K562 (cell line): ENCODE results near the gene TLNRD1. TPM values are rescaled to one million over a fixed set of nuclear protein-coding genes. Genes with fewer than 3 reads are reported as not detected.

ENCODE experiments used
- GTF2E2 ChIP-seq: fragments of 200-800 bp; sonication (Bioruptor generic); IDR thresholded peaks from 2 replicates; pipeline ENCODE4 v1.6.1; 2016; ENCODE audit warnings: missing genetic modification characterization, missing compliant biosample characterization
- NCOR1 ChIP-seq: fragments of 450-650 bp; IDR thresholded peaks from 2 replicates; pipeline ENCODE4 v1.6.1; 2016; ENCODE audit warnings: mild to moderate bottlenecking, moderate library complexity
- SMARCC2 ChIP-seq: fragments of 450-650 bp; IDR thresholded peaks from 2 replicates; pipeline ENCODE4 v1.6.1; 2017; ENCODE audit warnings: antibody characterized with exemption, moderate library complexity, mild to moderate bottlenecking, low read depth
- SREBF2 ChIP-seq: sonication (generic); formaldehyde crosslinking; IDR thresholded peaks from 2 replicates; pipeline ENCODE4 v1.4.0; 2020; ENCODE audit warnings: mild to moderate bottlenecking, missing genetic modification reagents
- ZBED1 ChIP-seq: IDR thresholded peaks from 2 replicates; pipeline ENCODE4 v1.6.1; 2014
- ZNF175 ChIP-seq: fragments of 200-800 bp; sonication (Bioruptor generic); IDR thresholded peaks from 2 replicates; pipeline ENCODE4 v1.6.1; 2016; ENCODE audit warnings: low read depth, mild to moderate bottlenecking, missing genetic modification characterization, missing compliant biosample characterization
- ZNF274 ChIP-seq: IDR thresholded peaks from 2 replicates; pipeline ENCODE4 v1.6.1; 2011; ENCODE audit warnings: low read depth, mild to moderate bottlenecking, low read length, moderate library complexity, borderline replicate concordance
- ZNF436 ChIP-seq: fragments of 250-450, 450-650 bp; sonication (Bioruptor Pico); formaldehyde crosslinking; IDR thresholded peaks from 2 replicates; pipeline ENCODE4 v1.7.0; 2020; ENCODE audit warnings: mild to moderate bottlenecking
- ZNF584 ChIP-seq: fragments of 200-800 bp; sonication (Bioruptor generic); IDR thresholded peaks from 2 replicates; pipeline ENCODE4 v1.6.1; 2016; ENCODE audit warnings: low read depth, mild to moderate bottlenecking, missing genetic modification characterization, missing compliant biosample characterization
- polyA plus RNA-seq, 8 experiments: library from polyadenylated mRNA; depleted of rRNA in 4 of 8; stranded (reverse) in 5 of 8; unstranded in 3 of 8; fragments of >200 nt; fragmentation: Nextera tagmentation in 2 of 8; fragmentation: Illumina TruSeq in 1 of 8; extraction: Ambion mirVana in 2 of 8; extraction: Trizol in 1 of 8; gene quantifications; 2 replicates each; pipeline versions ENCODE4 v1.2.1 to v1.2.3, GENCODE V29; 2011 to 2014; ENCODE audit warnings: inconsistent platforms in 1 of 8, missing spikeins in 1 of 8
- total RNA-seq, 7 experiments: library from RNA; depleted of rRNA in 6 of 7; stranded (reverse); fragments of >200 nt in 6 of 7; fragmentation: Illumina TruSeq in 2 of 7; extraction: Trizol in 2 of 7; gene quantifications; 2 replicates each; pipeline versions ENCODE4 v1.2.1 to v1.2.3, GENCODE V29; 2011 to 2021; ENCODE audit warnings: low replicate concordance in 1 of 7
- TF ChIP-seq, protein P1 (sequence below): sonication (generic); formaldehyde crosslinking; IDR thresholded peaks from 2 replicates; pipeline ENCODE4 v1.8.1; 2023; ENCODE audit warnings: mild to moderate bottlenecking, missing genetic modification reagents
- TF ChIP-seq, protein P2 (sequence below): sonication (generic); formaldehyde crosslinking; IDR thresholded peaks from 2 replicates; pipeline ENCODE4 v1.8.1; 2023; ENCODE audit warnings: mild to moderate bottlenecking, missing genetic modification reagents
- TF ChIP-seq, protein P3 (sequence below): sonication (generic); formaldehyde crosslinking; IDR thresholded peaks from 2 replicates; pipeline ENCODE4 v1.8.1; 2022; ENCODE audit warnings: missing genetic modification reagents
- TF ChIP-seq, protein P4 (sequence below): fragments of 250-450 bp; sonication (Bioruptor Pico); IDR thresholded peaks from 2 replicates; pipeline ENCODE4 v1.9.0; 2021; ENCODE audit warnings: mild to moderate bottlenecking, inconsistent platforms
- TF ChIP-seq, protein P5 (sequence below): fragments of 250-450 bp; sonication (Bioruptor Pico); IDR thresholded peaks from 2 replicates; pipeline ENCODE4 v1.8.0; 2022; ENCODE audit warnings: moderate library complexity, mild to moderate bottlenecking, inconsistent platforms

Gene TLNRD1
- total and polyA plus RNA-seq, 9 of the 15 experiments (the other 6 are each of a cell fraction or from before 2014, with no cell fraction given), result 1.1 to 33.1 (median 5.7) TPM

DNA sequence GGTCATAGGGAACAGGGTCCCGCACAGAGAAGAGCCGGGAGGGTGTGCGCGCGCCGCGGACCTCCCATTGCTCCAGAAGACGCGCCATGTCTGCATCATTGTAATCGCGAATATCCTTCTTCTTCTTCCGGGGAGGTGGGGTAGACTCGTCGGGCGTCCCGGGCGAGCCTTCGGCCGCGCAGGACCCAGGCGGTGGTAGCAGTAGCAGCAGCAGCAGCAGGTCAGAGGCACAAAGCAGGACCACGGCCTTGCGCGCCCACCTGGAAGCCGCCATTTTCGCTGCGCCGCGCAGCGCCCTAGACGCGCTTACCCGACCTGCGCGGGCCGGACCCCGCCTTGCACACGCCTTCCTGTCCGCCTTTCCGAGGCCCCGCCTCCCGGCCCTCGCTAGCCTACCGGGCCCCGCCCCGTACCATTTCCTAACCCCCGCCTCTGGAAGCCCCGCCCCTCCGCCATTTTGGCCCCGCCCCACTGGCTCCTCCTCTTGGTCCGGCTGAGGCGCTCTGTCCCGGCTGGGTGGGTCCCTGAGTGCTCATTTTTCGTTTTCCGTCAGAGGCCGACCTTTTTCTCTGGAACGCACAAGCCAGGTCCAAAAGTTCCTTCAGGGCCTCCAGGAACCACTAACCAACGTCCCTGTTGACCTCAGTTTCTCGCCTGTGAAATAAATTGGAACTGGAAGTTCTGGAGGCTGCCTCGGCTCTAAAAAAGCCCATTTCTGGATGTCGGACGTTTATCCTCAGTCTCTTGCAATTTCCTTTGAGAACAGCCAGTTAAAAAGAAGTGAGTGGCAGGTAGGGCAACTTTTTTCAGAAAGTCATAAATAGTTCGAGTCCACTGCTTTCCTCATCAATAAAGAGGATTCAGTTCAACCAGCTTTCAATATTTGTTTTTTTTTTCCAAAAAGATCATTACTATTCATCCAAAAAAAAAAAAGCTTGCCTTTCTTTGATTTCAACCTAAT lies 10.9 kb upstream of the TLNRD1 start, which contains the start of gene MESD (continued):
- TF ChIP-seq, protein P1, sequence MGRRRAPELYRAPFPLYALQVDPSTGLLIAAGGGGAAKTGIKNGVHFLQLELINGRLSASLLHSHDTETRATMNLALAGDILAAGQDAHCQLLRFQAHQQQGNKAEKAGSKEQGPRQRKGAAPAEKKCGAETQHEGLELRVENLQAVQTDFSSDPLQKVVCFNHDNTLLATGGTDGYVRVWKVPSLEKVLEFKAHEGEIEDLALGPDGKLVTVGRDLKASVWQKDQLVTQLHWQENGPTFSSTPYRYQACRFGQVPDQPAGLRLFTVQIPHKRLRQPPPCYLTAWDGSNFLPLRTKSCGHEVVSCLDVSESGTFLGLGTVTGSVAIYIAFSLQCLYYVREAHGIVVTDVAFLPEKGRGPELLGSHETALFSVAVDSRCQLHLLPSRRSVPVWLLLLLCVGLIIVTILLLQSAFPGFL (CRISPR knock-in tag), result no peak
- TF ChIP-seq SMARCC2, result no peak
- TF ChIP-seq GTF2E2 (tag), result no peak
- no peak for TF ChIP-seq ZBED1
- TF ChIP-seq ZNF274, result no peak
- no peak for TF ChIP-seq NCOR1
- TF ChIP-seq, protein P2, sequence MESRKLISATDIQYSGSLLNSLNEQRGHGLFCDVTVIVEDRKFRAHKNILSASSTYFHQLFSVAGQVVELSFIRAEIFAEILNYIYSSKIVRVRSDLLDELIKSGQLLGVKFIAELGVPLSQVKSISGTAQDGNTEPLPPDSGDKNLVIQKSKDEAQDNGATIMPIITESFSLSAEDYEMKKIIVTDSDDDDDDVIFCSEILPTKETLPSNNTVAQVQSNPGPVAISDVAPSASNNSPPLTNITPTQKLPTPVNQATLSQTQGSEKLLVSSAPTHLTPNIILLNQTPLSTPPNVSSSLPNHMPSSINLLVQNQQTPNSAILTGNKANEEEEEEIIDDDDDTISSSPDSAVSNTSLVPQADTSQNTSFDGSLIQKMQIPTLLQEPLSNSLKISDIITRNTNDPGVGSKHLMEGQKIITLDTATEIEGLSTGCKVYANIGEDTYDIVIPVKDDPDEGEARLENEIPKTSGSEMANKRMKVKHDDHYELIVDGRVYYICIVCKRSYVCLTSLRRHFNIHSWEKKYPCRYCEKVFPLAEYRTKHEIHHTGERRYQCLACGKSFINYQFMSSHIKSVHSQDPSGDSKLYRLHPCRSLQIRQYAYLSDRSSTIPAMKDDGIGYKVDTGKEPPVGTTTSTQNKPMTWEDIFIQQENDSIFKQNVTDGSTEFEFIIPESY (CRISPR knock-in tag), result no peak
- TF ChIP-seq SREBF2 (CRISPR knock-in tag), result no peak
- no peak for TF ChIP-seq ZNF584 (CRISPR knock-in tag)
- TF ChIP-seq, protein P3, sequence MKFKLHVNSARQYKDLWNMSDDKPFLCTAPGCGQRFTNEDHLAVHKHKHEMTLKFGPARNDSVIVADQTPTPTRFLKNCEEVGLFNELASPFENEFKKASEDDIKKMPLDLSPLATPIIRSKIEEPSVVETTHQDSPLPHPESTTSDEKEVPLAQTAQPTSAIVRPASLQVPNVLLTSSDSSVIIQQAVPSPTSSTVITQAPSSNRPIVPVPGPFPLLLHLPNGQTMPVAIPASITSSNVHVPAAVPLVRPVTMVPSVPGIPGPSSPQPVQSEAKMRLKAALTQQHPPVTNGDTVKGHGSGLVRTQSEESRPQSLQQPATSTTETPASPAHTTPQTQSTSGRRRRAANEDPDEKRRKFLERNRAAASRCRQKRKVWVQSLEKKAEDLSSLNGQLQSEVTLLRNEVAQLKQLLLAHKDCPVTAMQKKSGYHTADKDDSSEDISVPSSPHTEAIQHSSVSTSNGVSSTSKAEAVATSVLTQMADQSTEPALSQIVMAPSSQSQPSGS (CRISPR knock-in tag), result no peak
- no peak for TF ChIP-seq ZNF436 (CRISPR knock-in tag)
- TF ChIP-seq, protein P4, sequence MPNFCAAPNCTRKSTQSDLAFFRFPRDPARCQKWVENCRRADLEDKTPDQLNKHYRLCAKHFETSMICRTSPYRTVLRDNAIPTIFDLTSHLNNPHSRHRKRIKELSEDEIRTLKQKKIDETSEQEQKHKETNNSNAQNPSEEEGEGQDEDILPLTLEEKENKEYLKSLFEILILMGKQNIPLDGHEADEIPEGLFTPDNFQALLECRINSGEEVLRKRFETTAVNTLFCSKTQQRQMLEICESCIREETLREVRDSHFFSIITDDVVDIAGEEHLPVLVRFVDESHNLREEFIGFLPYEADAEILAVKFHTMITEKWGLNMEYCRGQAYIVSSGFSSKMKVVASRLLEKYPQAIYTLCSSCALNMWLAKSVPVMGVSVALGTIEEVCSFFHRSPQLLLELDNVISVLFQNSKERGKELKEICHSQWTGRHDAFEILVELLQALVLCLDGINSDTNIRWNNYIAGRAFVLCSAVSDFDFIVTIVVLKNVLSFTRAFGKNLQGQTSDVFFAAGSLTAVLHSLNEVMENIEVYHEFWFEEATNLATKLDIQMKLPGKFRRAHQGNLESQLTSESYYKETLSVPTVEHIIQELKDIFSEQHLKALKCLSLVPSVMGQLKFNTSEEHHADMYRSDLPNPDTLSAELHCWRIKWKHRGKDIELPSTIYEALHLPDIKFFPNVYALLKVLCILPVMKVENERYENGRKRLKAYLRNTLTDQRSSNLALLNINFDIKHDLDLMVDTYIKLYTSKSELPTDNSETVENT, result 0 out of 2 replicates have a peak, but pooled peaks have one; percentile 75
- TF ChIP-seq, protein P5, sequence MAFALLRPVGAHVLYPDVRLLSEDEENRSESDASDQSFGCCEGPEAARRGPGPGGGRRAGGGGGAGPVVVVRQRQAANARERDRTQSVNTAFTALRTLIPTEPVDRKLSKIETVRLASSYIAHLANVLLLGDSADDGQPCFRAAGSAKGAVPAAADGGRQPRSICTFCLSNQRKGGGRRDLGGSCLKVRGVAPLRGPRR (CRISPR knock-in tag), result no peak
- no peak for TF ChIP-seq ZNF175 (CRISPR knock-in tag)
